Measurements from ENCODE around the gene ARHGEF4.

DNA sequence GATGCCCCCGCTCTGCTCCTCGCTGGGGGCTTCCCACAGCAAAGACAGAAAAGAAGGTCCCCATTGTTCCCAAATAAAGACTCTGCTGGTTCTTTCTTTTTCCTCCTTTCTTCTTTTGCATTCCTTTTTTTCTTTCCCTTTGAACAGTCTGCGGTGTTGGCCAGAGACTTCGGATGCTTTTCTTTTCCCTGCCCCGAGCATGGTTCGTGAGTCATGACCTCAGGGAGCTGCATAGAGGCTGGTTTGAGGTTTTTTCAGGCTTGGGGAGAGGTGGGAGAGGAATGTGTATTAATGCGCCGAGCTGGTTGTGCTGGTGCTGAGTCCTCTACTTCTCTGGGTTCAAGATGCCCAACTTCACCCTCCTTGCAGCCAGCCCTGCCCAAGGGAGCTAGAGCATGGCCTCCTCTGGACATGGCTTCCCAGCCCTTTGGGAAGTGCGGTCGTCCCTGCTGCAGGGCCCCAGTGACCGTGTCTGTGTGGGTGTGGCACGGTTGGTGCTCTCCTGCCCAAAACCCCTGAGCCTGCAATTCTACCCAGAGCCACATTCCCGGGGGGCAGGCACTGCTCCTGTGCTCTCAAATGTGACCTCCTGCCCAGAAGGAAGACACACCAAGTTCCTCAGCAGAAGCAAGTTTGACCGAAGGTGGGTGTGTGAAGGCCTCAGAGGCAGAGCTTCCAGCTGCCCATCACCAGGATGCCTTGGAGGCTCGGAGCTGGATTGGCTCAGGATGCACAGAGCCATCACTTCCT, 9.0 kb upstream of the ARHGEF4 start:
- TF ChIP-seq, protein P1, sequence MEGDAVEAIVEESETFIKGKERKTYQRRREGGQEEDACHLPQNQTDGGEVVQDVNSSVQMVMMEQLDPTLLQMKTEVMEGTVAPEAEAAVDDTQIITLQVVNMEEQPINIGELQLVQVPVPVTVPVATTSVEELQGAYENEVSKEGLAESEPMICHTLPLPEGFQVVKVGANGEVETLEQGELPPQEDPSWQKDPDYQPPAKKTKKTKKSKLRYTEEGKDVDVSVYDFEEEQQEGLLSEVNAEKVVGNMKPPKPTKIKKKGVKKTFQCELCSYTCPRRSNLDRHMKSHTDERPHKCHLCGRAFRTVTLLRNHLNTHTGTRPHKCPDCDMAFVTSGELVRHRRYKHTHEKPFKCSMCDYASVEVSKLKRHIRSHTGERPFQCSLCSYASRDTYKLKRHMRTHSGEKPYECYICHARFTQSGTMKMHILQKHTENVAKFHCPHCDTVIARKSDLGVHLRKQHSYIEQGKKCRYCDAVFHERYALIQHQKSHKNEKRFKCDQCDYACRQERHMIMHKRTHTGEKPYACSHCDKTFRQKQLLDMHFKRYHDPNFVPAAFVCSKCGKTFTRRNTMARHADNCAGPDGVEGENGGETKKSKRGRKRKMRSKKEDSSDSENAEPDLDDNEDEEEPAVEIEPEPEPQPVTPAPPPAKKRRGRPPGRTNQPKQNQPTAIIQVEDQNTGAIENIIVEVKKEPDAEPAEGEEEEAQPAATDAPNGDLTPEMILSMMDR (IDR thresholded peaks at IDR 0.05; ENCODE audit: extremely low read depth in 1 of 2, insufficient read depth in 1 of 2, low read depth in 1 of 2, low read length in 2 of 2): no peak
- TF ChIP-seq EZH2 (IDR thresholded peaks at IDR 0.05; ENCODE audit: borderline replicate concordance, low read depth, low read length, severe bottlenecking) (no peak), POLR2A (IDR thresholded peaks at IDR 0.05; ENCODE audit: low read depth, low read length) (no peak), POLR2AphosphoS5 (IDR thresholded peaks at IDR 0.05; ENCODE audit: insufficient read depth, low read depth, low read length) (no peak), GATA2 (IDR thresholded peaks at IDR 0.05; ENCODE audit: insufficient read depth, insufficient read length, low read depth, low read length) (no peak)

Measured in endothelial cell of umbilical vein (primary cell).